DND-41 (cell line): ENCODE data around the gene AGAP1.

Experiments used
- ATAC-seq: fragments of 200-7000 bp; cut with Tn5 transposase; 3 replicates; pipeline ENCODE4 v1.9.1; 2021; ENCODE audit warnings: low read depth; ENCODE audit not compliant: insufficient read depth
- DNase-seq: peaks from one replicate; pipeline ENCODE4 v3.0.0-alpha.2; 2020
- H2AFZ ChIP-seq: 2 replicates; pipeline ENCODE4 v1.6.0; 2012; ENCODE audit warnings: low read depth, low read length
- H3K27ac ChIP-seq: 2 replicates; pipeline ENCODE4 v1.5.1; 2012; ENCODE audit warnings: low read length, inconsistent platforms
- H3K27me3 ChIP-seq: fragments of 200-600 bp; sonication (generic); 2 replicates; pipeline ENCODE4 v1.6.0; 2012; ENCODE audit warnings: low read length, mild to moderate bottlenecking, inconsistent platforms; ENCODE audit not compliant: insufficient read depth, poor library complexity
- H3K36me3 ChIP-seq: 2 replicates; pipeline ENCODE4 v1.5.1; 2012; ENCODE audit warnings: low read length, inconsistent platforms; ENCODE audit not compliant: insufficient read depth
- H3K4me1 ChIP-seq: 2 replicates; pipeline ENCODE4 v1.5.1; 2012; ENCODE audit warnings: mild to moderate bottlenecking, low read length; ENCODE audit not compliant: insufficient read depth
- H3K4me2 ChIP-seq: 2 replicates; pipeline ENCODE4 v1.6.0; 2012; ENCODE audit warnings: mild to moderate bottlenecking, moderate library complexity, low read length, inconsistent platforms; ENCODE audit not compliant: insufficient read depth
- H3K4me3 ChIP-seq, 2 experiments: fragments of 200-600 bp in 1 of 2; shearing (Covaris generic) in 1 of 2; 2 replicates each; pipeline ENCODE4 v1.5.1; 2012 to 2016; ENCODE audit warnings: inconsistent platforms in 2 of 2, low read length in 2 of 2, mild to moderate bottlenecking in 2 of 2, low read depth in 1 of 2, moderate library complexity in 1 of 2
- H3K79me2 ChIP-seq: 2 replicates; pipeline ENCODE4 v1.6.0; 2012; ENCODE audit warnings: low read length, inconsistent platforms; ENCODE audit not compliant: insufficient read depth
- H3K9ac ChIP-seq: 2 replicates; pipeline ENCODE4 v1.6.0; 2012; ENCODE audit warnings: low read depth, mild to moderate bottlenecking, inconsistent platforms, low read length, moderate library complexity
- H3K9me3 ChIP-seq: 2 replicates; pipeline ENCODE4 v1.5.1; 2012; ENCODE audit warnings: low read length, moderate library complexity, mild to moderate bottlenecking, inconsistent platforms; ENCODE audit not compliant: insufficient read depth, severe bottlenecking
- H4K20me1 ChIP-seq: 2 replicates; pipeline ENCODE4 v1.6.0; 2012; ENCODE audit warnings: low read length; ENCODE audit not compliant: insufficient read depth
- CTCF ChIP-seq: IDR thresholded peaks from 2 replicates; pipeline ENCODE4 v1.5.1; 2012; ENCODE audit warnings: borderline replicate concordance, low read length, moderate library complexity, mild to moderate bottlenecking; ENCODE audit not compliant: poor library complexity, severe bottlenecking; ENCODE audit errors: extremely low read depth
- EZH2 ChIP-seq: IDR thresholded peaks from 3 replicates; pipeline ENCODE4 v1.6.1; 2012; ENCODE audit warnings: borderline replicate concordance, low read depth, mild to moderate bottlenecking, moderate library complexity, low read length, inconsistent platforms; ENCODE audit not compliant: severe bottlenecking

Gene AGAP1

GRCh38 chr2:235866373-235866772 is 372.5 kb downstream of the AGAP1 start:
- H3K36me3 ChIP-seq = 0 out of 2 replicates have a peak, but pooled peaks cover 2% of the 10 kb centered on the region
- DNase-seq (peak; percentile 9), ATAC-seq (peak; percentile 54; the same call in 1 of the 3 replicates)
- no peak overlapping the region for H3K27ac ChIP-seq
- 0 out of 2 replicates have a peak, but pooled peaks cover 3% of the 10 kb centered on the region for H4K20me1 ChIP-seq
- no peak for TF ChIP-seq EZH2
- no peak for TF ChIP-seq CTCF
- H3K4me1 ChIP-seq = 0 out of 2 replicates have a peak, but pooled peaks cover 2% of the 10 kb centered on the region
- no peaks in the 10 kb centered on the region for H3K79me2 ChIP-seq
- H3K4me2 ChIP-seq = no peak overlapping the region
- H3K27me3 ChIP-seq = no peaks in the 10 kb centered on the region
- H2AFZ ChIP-seq = no peak overlapping the region
- peaks cover 9% of the 10 kb centered on the region for H3K9me3 ChIP-seq
- H3K4me3 ChIP-seq = no peak overlapping the region
- H3K9ac ChIP-seq = no peak overlapping the region

GRCh38 chr2:235868224-235868623 is 374.4 kb downstream of the AGAP1 start:
- ATAC-seq = no peak
- H3K9me3 ChIP-seq = peaks cover 9% of the 10 kb centered on the region
- H3K36me3 ChIP-seq = 0 out of 2 replicates have a peak, but pooled peaks cover 2% of the 10 kb centered on the region
- no peak overlapping the region for H3K9ac ChIP-seq
- H3K4me2 ChIP-seq = no peak overlapping the region
- H3K4me3 ChIP-seq = no peak overlapping the region
- 0 out of 2 replicates have a peak, but pooled peaks cover 2% of the 10 kb centered on the region for H3K4me1 ChIP-seq
- no peak for TF ChIP-seq CTCF
- TF ChIP-seq EZH2 = no peak
- DNase-seq = no peak
- no peaks in the 10 kb centered on the region for H3K79me2 ChIP-seq
- H3K27ac ChIP-seq = no peak overlapping the region
- no peaks in the 10 kb centered on the region for H3K27me3 ChIP-seq
- no peak overlapping the region for H2AFZ ChIP-seq
- 0 out of 2 replicates have a peak, but pooled peaks cover 3% of the 10 kb centered on the region for H4K20me1 ChIP-seq

DNA sequence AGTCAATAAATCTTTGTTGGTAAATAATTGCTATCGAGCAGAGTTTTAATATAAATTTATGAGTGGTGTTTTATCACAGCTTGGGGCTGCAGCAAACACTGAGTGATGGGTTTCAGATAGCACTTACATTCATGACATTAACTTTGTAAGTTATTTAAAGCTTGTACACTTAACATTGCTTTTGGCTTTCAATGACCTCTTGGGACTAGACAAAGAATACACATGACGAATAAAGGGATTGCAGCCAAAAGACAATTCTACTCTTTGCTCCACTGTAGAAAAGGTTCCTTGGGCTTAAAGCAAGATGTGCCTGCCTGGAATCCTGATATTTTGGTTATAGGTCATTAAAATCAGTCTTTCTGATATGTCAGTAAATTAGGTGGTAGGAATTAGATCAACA is 374.8 kb downstream of the AGAP1 start:
- 0 out of 2 replicates have a peak, but pooled peaks cover under 1% of the 10 kb centered on the region for H4K20me1 ChIP-seq

More for the DNA sequence above, 374.8 kb downstream of the AGAP1 start:
- H2AFZ ChIP-seq = no peak overlapping the region
- DNase-seq = no peak
- H3K36me3 ChIP-seq = 0 out of 2 replicates have a peak, but pooled peaks cover 2% of the 10 kb centered on the region
- H3K9me3 ChIP-seq = peaks cover 9% of the 10 kb centered on the region
- TF ChIP-seq CTCF = no peak
- no peak for TF ChIP-seq EZH2
- H3K27ac ChIP-seq = no peak overlapping the region
- no peak for ATAC-seq
- no peak overlapping the region for H3K9ac ChIP-seq
- H3K4me1 ChIP-seq = 0 out of 2 replicates have a peak, but pooled peaks cover 2% of the 10 kb centered on the region
- no peak overlapping the region for H3K4me3 ChIP-seq
- H3K4me2 ChIP-seq = no peak overlapping the region
- no peaks in the 10 kb centered on the region for H3K79me2 ChIP-seq
- H3K27me3 ChIP-seq = no peaks in the 10 kb centered on the region
